Measurements from ENCODE around the gene DCAF11.

Gene DCAF11

GRCh38 chr14:24160850-24161804, 46.5 kb downstream of the DCAF11 start, which contains the start of gene IRF9 (continued):
- TF ChIP-seq ZNF292 (tag by site-specific recombination; IDR thresholded peaks at IDR 0.05; ENCODE audit: borderline replicate concordance, low read depth) (no peak), ZNF157 (tag by site-specific recombination; IDR thresholded peaks at IDR 0.05) (no peak), ZNF514 (tag by site-specific recombination; IDR thresholded peaks at IDR 0.05) (no peak), ZNF311 (tag by site-specific recombination; IDR thresholded peaks at IDR 0.05; ENCODE audit: borderline replicate concordance) (no peak), ZNF707 (tag by site-specific recombination; IDR thresholded peaks at IDR 0.05) (no peak), ZNF473 (tag by site-specific recombination; IDR thresholded peaks at IDR 0.05) (no peak), PRDM1 (tag by site-specific recombination; IDR thresholded peaks at IDR 0.05) (peak; percentile 61; the same call in 1 of the 2 replicates), MEIS1 (CRISPR knock-in tag; IDR thresholded peaks at IDR 0.05; ENCODE audit: borderline replicate concordance) (no peak), RBAK (tag by site-specific recombination; IDR thresholded peaks at IDR 0.05) (no peak), ELK4 (IDR thresholded peaks at IDR 0.05; ENCODE audit: borderline replicate concordance, low read depth, low read length) (no peak), HOXA7 (CRISPR knock-in tag; IDR thresholded peaks at IDR 0.05; ENCODE audit: borderline replicate concordance) (no peak), ZNF585B (tag by site-specific recombination; IDR thresholded peaks at IDR 0.05) (no peak), ZNF335 (tag by site-specific recombination; conservative IDR thresholded peaks at IDR 0.05) (no peak), MZF1 (tag by site-specific recombination; IDR thresholded peaks at IDR 0.05; ENCODE audit: borderline replicate concordance) (no peak), ZNF404 (tag by site-specific recombination; IDR thresholded peaks at IDR 0.05) (no peak), KLF7 (tag by site-specific recombination; IDR thresholded peaks at IDR 0.05; ENCODE audit: borderline replicate concordance) (peak; percentile 67), BCL11A (tag by site-specific recombination; IDR thresholded peaks at IDR 0.05; ENCODE audit: low read depth) (no peak), ZNF785 (tag by site-specific recombination; IDR thresholded peaks at IDR 0.05) (no peak), ZBTB21 (tag by site-specific recombination; IDR thresholded peaks at IDR 0.05) (peak; percentile 77), GFI1B (tag by site-specific recombination; IDR thresholded peaks at IDR 0.05) (no peak)
- TF ChIP-seq, protein P1, sequence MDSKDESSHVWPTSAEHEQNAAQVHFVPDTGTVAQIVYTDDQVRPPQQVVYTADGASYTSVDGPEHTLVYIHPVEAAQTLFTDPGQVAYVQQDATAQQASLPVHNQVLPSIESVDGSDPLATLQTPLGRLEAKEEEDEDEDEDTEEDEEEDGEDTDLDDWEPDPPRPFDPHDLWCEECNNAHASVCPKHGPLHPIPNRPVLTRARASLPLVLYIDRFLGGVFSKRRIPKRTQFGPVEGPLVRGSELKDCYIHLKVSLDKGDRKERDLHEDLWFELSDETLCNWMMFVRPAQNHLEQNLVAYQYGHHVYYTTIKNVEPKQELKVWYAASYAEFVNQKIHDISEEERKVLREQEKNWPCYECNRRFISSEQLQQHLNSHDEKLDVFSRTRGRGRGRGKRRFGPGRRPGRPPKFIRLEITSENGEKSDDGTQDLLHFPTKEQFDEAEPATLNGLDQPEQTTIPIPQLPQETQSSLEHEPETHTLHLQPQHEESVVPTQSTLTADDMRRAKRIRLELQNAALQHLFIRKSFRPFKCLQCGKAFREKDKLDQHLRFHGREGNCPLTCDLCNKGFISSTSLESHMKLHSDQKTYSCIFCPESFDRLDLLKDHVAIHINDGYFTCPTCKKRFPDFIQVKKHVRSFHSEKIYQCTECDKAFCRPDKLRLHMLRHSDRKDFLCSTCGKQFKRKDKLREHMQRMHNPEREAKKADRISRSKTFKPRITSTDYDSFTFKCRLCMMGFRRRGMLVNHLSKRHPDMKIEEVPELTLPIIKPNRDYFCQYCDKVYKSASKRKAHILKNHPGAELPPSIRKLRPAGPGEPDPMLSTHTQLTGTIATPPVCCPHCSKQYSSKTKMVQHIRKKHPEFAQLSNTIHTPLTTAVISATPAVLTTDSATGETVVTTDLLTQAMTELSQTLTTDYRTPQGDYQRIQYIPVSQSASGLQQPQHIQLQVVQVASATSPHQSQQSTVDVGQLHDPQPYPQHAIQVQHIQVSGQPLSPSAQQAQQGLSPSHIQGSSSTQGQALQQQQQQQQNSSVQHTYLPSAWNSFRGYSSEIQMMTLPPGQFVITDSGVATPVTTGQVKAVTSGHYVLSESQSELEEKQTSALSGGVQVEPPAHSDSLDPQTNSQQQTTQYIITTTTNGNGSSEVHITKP (tag by site-specific recombination; IDR thresholded peaks at IDR 0.05), result peak; percentile 50
- TF ChIP-seq, protein P2, sequence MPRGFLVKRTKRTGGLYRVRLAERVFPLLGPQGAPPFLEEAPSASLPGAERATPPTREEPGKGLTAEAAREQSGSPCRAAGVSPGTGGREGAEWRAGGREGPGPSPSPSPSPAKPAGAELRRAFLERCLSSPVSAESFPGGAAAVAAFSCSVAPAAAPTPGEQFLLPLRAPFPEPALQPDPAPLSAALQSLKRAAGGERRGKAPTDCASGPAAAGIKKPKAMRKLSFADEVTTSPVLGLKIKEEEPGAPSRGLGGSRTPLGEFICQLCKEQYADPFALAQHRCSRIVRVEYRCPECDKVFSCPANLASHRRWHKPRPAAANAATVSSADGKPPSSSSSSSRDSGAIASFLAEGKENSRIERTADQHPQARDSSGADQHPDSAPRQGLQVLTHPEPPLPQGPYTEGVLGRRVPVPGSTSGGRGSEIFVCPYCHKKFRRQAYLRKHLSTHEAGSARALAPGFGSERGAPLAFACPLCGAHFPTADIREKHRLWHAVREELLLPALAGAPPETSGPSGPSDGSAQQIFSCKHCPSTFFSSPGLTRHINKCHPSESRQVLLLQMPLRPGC (tag by site-specific recombination; IDR thresholded peaks at IDR 0.05), result peak; percentile 84
- TF ChIP-seq, protein P3, sequence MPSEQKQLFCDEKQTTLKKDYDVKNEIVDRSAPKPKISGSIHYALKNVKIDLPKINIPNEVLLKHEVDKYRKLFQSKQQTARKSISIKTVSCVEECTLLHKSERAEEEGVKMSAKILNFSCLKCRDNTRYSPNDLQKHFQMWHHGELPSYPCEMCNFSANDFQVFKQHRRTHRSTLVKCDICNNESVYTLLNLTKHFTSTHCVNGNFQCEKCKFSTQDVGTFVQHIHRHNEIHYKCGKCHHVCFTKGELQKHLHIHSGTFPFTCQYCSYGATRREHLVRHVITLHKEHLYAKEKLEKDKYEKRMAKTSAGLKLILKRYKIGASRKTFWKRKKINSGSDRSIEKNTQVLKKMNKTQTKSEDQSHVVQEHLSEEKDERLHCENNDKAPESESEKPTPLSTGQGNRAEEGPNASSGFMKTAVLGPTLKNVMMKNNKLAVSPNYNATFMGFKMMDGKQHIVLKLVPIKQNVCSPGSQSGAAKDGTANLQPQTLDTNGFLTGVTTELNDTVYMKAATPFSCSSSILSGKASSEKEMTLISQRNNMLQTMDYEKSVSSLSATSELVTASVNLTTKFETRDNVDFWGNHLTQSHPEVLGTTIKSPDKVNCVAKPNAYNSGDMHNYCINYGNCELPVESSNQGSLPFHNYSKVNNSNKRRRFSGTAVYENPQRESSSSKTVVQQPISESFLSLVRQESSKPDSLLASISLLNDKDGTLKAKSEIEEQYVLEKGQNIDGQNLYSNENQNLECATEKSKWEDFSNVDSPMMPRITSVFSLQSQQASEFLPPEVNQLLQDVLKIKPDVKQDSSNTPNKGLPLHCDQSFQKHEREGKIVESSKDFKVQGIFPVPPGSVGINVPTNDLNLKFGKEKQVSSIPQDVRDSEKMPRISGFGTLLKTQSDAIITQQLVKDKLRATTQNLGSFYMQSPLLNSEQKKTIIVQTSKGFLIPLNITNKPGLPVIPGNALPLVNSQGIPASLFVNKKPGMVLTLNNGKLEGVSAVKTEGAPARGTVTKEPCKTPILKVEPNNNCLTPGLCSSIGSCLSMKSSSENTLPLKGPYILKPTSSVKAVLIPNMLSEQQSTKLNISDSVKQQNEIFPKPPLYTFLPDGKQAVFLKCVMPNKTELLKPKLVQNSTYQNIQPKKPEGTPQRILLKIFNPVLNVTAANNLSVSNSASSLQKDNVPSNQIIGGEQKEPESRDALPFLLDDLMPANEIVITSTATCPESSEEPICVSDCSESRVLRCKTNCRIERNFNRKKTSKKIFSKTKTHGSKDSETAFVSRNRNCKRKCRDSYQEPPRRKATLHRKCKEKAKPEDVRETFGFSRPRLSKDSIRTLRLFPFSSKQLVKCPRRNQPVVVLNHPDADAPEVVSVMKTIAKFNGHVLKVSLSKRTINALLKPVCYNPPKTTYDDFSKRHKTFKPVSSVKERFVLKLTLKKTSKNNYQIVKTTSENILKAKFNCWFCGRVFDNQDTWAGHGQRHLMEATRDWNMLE (tag by site-specific recombination; conservative IDR thresholded peaks at IDR 0.05; ENCODE audit: low read depth), result no peak
- TF ChIP-seq, protein P4, sequence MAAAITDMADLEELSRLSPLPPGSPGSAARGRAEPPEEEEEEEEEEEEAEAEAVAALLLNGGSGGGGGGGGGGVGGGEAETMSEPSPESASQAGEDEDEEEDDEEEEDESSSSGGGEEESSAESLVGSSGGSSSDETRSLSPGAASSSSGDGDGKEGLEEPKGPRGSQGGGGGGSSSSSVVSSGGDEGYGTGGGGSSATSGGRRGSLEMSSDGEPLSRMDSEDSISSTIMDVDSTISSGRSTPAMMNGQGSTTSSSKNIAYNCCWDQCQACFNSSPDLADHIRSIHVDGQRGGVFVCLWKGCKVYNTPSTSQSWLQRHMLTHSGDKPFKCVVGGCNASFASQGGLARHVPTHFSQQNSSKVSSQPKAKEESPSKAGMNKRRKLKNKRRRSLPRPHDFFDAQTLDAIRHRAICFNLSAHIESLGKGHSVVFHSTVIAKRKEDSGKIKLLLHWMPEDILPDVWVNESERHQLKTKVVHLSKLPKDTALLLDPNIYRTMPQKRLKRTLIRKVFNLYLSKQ (tag by site-specific recombination; IDR thresholded peaks at IDR 0.05; ENCODE audit: borderline replicate concordance), result no peak
